Loucy (cell line): ENCODE results near the gene VDAC2.
"Not testable (repeated sequence)": the region's sequence is repeated elsewhere in the genome, so short reads cannot be mapped to it uniquely, and the experiment has no call there.

Experiments used
- H2AFZ ChIP-seq: fragments of 200-600 bp; sonication (generic); 2 replicates; pipeline ENCODE4 v1.6.0; 2016; ENCODE audit warnings: antibody characterized with exemption, mild to moderate bottlenecking, low read length, moderate library complexity
- H3F3A ChIP-seq: fragments of 200-600 bp; 2 replicates; pipeline ENCODE4 v1.6.0; 2016; ENCODE audit warnings: antibody characterized with exemption, low read depth, mild to moderate bottlenecking
- H3K27me3 ChIP-seq: fragments of 200-600 bp; sonication (generic); 2 replicates; pipeline ENCODE4 v1.6.1; 2014; ENCODE audit warnings: low read length, mild to moderate bottlenecking; ENCODE audit not compliant: insufficient read depth, poor library complexity, severe bottlenecking
- H3K36me3 ChIP-seq: fragments of 200-600 bp; sonication (generic); 2 replicates; pipeline ENCODE4 v1.6.1; 2016; ENCODE audit warnings: low read length; ENCODE audit not compliant: insufficient read depth
- H3K4me1 ChIP-seq: fragments of 200-600 bp; sonication (generic); 2 replicates; pipeline ENCODE4 v1.5.1; 2014; ENCODE audit warnings: low read length, mild to moderate bottlenecking; ENCODE audit not compliant: insufficient read depth, poor library complexity, severe bottlenecking
- H3K4me2 ChIP-seq: fragments of 200-600 bp; sonication (generic); 2 replicates; pipeline ENCODE4 v1.6.0; 2014; ENCODE audit warnings: antibody characterized with exemption, low read length, low read depth, mild to moderate bottlenecking; ENCODE audit not compliant: poor library complexity, severe bottlenecking
- H3K4me3 ChIP-seq: fragments of 200-600 bp; sonication (generic); 2 replicates; pipeline ENCODE4 v1.5.1; 2014; ENCODE audit warnings: low read length, mild to moderate bottlenecking, mixed read lengths; ENCODE audit not compliant: poor library complexity, severe bottlenecking
- H3K79me2 ChIP-seq: fragments of 200-600 bp; sonication (generic); 2 replicates; pipeline ENCODE4 v1.6.1; 2014; ENCODE audit warnings: low read length; ENCODE audit not compliant: insufficient read depth
- H3K9ac ChIP-seq: fragments of 200-600 bp; sonication (generic); 2 replicates; pipeline ENCODE4 v1.6.0; 2014; ENCODE audit warnings: mild to moderate bottlenecking, low read depth, low read length, moderate library complexity; ENCODE audit not compliant: poor library complexity, severe bottlenecking
- H3K9me2 ChIP-seq: fragments of 200-600 bp; sonication (generic); replicated peaks from 2 replicates; pipeline ENCODE4 v1.6.1; 2016; ENCODE audit warnings: low read depth, low read length, mixed read lengths
- H3K9me3 ChIP-seq: fragments of 200-600 bp; sonication (generic); 2 replicates; pipeline ENCODE4 v1.6.1; 2014; ENCODE audit warnings: mild to moderate bottlenecking, antibody characterized with exemption, low read length, low read depth; ENCODE audit not compliant: insufficient read depth
- H4K20me1 ChIP-seq: fragments of 200-600 bp; sonication (generic); 2 replicates; pipeline ENCODE4 v1.6.0; 2014; ENCODE audit warnings: antibody characterized with exemption, low read length, mild to moderate bottlenecking; ENCODE audit not compliant: insufficient read depth, poor library complexity, severe bottlenecking
- CTCF ChIP-seq: fragments of 200-600 bp; sonication (generic); conservative IDR thresholded peaks from 2 replicates; pipeline ENCODE4 v1.5.1; 2014; ENCODE audit warnings: mild to moderate bottlenecking, antibody characterized with exemption, low read length
- EZH2phosphoT487 ChIP-seq: fragments of 200-600 bp; IDR thresholded peaks from 2 replicates; pipeline ENCODE4 v1.6.1; 2018; ENCODE audit warnings: antibody characterized with exemption, mild to moderate bottlenecking, moderate library complexity, borderline replicate concordance

VDAC2 gene

GRCh38 chr10:75202321-75203045 is 8.1 kb upstream of the VDAC2 start:
- no peak overlapping the region for H3K4me2 ChIP-seq
- no peaks in the 10 kb centered on the region for H4K20me1 ChIP-seq
- no peaks in the 10 kb centered on the region for H3K9me2 ChIP-seq
- no peak overlapping the region for H2AFZ ChIP-seq
- no peaks in the 10 kb centered on the region for H3K36me3 ChIP-seq
- no peaks in the 10 kb centered on the region for H3K4me1 ChIP-seq
- H3K79me2 ChIP-seq = no peaks in the 10 kb centered on the region
- no peaks in the 10 kb centered on the region for H3F3A ChIP-seq
- H3K9me3 ChIP-seq = no peaks in the 10 kb centered on the region
- H3K4me3 ChIP-seq = no peak overlapping the region
- no peaks in the 10 kb centered on the region for H3K27me3 ChIP-seq
- TF ChIP-seq CTCF (no peak), EZH2phosphoT487 (no peak)
- no peak overlapping the region for H3K9ac ChIP-seq

- not testable (repeated sequence) for H2AFZ ChIP-seq, H3K36me3 ChIP-seq, H3K4me2 ChIP-seq
Measured at GRCh38 chr10:75203046-75203620, 7.5 kb upstream of the VDAC2 start.

DNA sequence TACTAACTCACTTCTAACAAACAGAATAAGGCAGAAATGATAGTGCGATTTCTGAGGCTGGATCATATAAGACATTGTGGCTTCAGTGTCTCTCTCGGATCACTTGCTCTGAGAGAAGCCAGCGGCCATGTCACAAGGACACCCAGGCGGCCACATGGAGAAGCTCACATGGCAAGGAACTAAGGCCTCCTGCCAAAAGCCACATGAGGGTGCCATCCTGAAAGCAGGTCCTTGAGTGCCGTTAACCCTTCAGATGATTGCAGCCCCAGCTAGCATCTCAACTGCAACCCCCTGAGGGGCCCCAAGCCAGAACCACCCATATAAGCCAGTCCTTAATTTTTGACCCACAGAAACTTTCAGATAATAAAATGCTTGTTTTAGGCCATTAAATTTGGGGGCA is 6.9 kb upstream of the VDAC2 start:
- H3K9ac ChIP-seq = no peak overlapping the region
- no peaks in the 10 kb centered on the region for H4K20me1 ChIP-seq
- no peaks in the 10 kb centered on the region for H3K4me1 ChIP-seq
- H2AFZ ChIP-seq = no peak overlapping the region
- H3K36me3 ChIP-seq = no peaks in the 10 kb centered on the region
- no peaks in the 10 kb centered on the region for H3F3A ChIP-seq
- no peak overlapping the region for H3K4me2 ChIP-seq
- TF ChIP-seq CTCF = no peak
- no peak for TF ChIP-seq EZH2phosphoT487
- H3K9me3 ChIP-seq = no peaks in the 10 kb centered on the region
- H3K9me2 ChIP-seq = no peaks in the 10 kb centered on the region
- no peaks in the 10 kb centered on the region for H3K27me3 ChIP-seq
- no peak overlapping the region for H3K4me3 ChIP-seq
- no peaks in the 10 kb centered on the region for H3K79me2 ChIP-seq

More at GRCh38 chr10:75203046-75203620, 7.5 kb upstream of the VDAC2 start:
- not testable (repeated sequence) for H3K27me3 ChIP-seq, H3K9me2 ChIP-seq, H3K79me2 ChIP-seq, H3F3A ChIP-seq, H3K9me3 ChIP-seq, H3K4me3 ChIP-seq, H3K9ac ChIP-seq, H3K4me1 ChIP-seq, H4K20me1 ChIP-seq

DNA sequence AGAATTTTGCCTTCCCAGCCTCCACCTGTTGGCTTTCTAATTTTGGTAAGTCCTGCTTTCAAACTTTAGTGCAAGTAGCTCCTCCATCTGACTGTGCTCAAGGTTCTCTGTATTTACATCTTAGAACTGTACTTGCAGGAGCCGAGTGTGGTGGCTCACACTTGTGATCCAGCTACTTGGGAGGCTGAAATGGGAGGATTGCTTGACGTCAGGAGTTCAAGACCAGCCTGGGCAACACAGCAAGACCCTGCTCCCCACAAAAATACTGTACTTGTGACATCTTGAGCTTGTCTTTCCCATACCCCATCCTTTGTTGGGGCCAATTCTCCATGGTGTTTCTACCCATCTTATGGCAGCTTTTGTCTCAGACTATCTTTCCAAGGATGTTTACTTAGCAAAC is 4.7 kb upstream of the VDAC2 start:
- H3K9me2 ChIP-seq = no peaks in the 10 kb centered on the region
- H2AFZ ChIP-seq = no peak overlapping the region
- peaks cover 3% of the 10 kb centered on the region; the same call in 1 of the 2 replicates for H3F3A ChIP-seq
- peaks cover 3% of the 10 kb centered on the region for H3K79me2 ChIP-seq
- no peak overlapping the region for H3K4me3 ChIP-seq
- peaks cover 5% of the 10 kb centered on the region for H3K4me1 ChIP-seq
- TF ChIP-seq CTCF (no peak), EZH2phosphoT487 (no peak)
- H3K36me3 ChIP-seq = no peaks in the 10 kb centered on the region
- H3K9ac ChIP-seq = no peak overlapping the region
- H3K9me3 ChIP-seq = no peaks in the 10 kb centered on the region
- H3K4me2 ChIP-seq = no peak overlapping the region
- H3K27me3 ChIP-seq = peaks cover 1% of the 10 kb centered on the region
- peaks cover under 1% of the 10 kb centered on the region for H4K20me1 ChIP-seq

GRCh38 chr10:75206638-75207037 is 4.0 kb upstream of the VDAC2 start:
- H3K4me3 ChIP-seq, H3F3A ChIP-seq, H3K27me3 ChIP-seq, H3K36me3 ChIP-seq, H3K4me1 ChIP-seq, H3K9me3 ChIP-seq, H2AFZ ChIP-seq, H3K4me2 ChIP-seq, H4K20me1 ChIP-seq, H3K9me2 ChIP-seq, H3K9ac ChIP-seq: not testable (repeated sequence)
- peaks cover 11% of the 10 kb centered on the region for H3K79me2 ChIP-seq
